B cell (primary cell): ENCODE results near the gene RPS15. TPM values are rescaled to one million over a fixed set of nuclear protein-coding genes. Genes with fewer than 3 reads are reported as not detected.

ENCODE experiments used
- ATAC-seq: fragments of 200-7000 bp; cut with Tn5 transposase; one replicate; pipeline ENCODE4 v1.10.0; 2021; ENCODE audit warnings: low read depth, mild to moderate bottlenecking, moderate number of reproducible peaks, moderate library complexity
- CTCF ChIA-PET: fragments of 350-600 bp; sonication (Branson Sonifier 250); formaldehyde crosslinking; loops from one replicate; lab custom pipeline; 2021; ENCODE audit warnings: antibody characterized with exemption, inconsistent platforms; lab: Charles Lee
- POLR2A ChIA-PET: fragments of 350-600 bp; sonication (Branson Sonifier 250); formaldehyde crosslinking; loops from one replicate; lab custom pipeline; 2021; ENCODE audit warnings: antibody characterized with exemption; lab: Charles Lee
- DNase-seq: peaks from one replicate; pipeline ENCODE4 v3.0.0; 2013
- H2AFZ ChIP-seq: 2 replicates; pipeline ENCODE4 v1.6.1; 2012; ENCODE audit warnings: mild to moderate bottlenecking, low read depth, low read length; ENCODE audit not compliant: insufficient read depth, poor library complexity, severe bottlenecking
- H3K27ac ChIP-seq, 2 donors: 1 replicate in 1 of 2; 2 replicates in 1 of 2; pipeline ENCODE4 v1.5.1; 2012 to 2013; ENCODE audit warnings: low read length in 2 of 2, mild to moderate bottlenecking in 2 of 2, moderate library complexity in 1 of 2
- H3K27me3 ChIP-seq, 4 experiments: fragments of 200-600 bp in 1 of 4; sonication (generic) in 1 of 4; replicated peaks in 1 of 4; 1 replicate in 2 of 4; 2 replicates in 2 of 4; pipeline versions ENCODE4 v1.6.1 to v1.7.0; 2013 to 2016; ENCODE audit warnings: low read length in 3 of 4, mild to moderate bottlenecking in 2 of 4, mixed read lengths in 1 of 4, moderate library complexity in 1 of 4; ENCODE audit not compliant: insufficient read depth in 4 of 4, control insufficient read depth in 3 of 4; ENCODE audit errors: control extremely low read depth in 1 of 4
- H3K36me3 ChIP-seq, 2 experiments: replicated peaks in 1 of 2; 1 replicate in 1 of 2; 2 replicates in 1 of 2; pipeline versions ENCODE4 v1.6.1 to v1.7.1; 2013; ENCODE audit warnings: low read length in 1 of 2; ENCODE audit not compliant: insufficient read depth in 2 of 2, control insufficient read depth in 1 of 2; ENCODE audit errors: control extremely low read depth in 1 of 2, extremely low read depth in 1 of 2
- H3K4me1 ChIP-seq, 2 donors: fragments of 200-600 bp in 1 of 2; sonication (generic) in 1 of 2; 1 replicate in 1 of 2; 2 replicates in 1 of 2; pipeline versions ENCODE4 v1.5.1 to v1.6.1; 2013 to 2017; ENCODE audit warnings: low read length in 2 of 2; ENCODE audit not compliant: control insufficient read depth in 2 of 2, insufficient read depth in 2 of 2
- H3K4me2 ChIP-seq: replicated peaks from 2 replicates; pipeline ENCODE3; 2012; ENCODE audit warnings: mild to moderate bottlenecking, low read depth, low read length; ENCODE audit not compliant: poor library complexity, severe bottlenecking
- H3K4me3 ChIP-seq, 5 experiments: fragments of 200-600 bp in 1 of 5; sonication (generic) in 1 of 5; 1 replicate in 3 of 5; 2 replicates in 2 of 5; pipeline versions ENCODE4 v1.5.1 to v1.7.0; 2011 to 2016; ENCODE audit warnings: low read length in 4 of 5, mild to moderate bottlenecking in 4 of 5, low read depth in 2 of 5, control low read depth in 1 of 5, moderate library complexity in 1 of 5; ENCODE audit not compliant: insufficient read depth in 1 of 5; ENCODE audit errors: control extremely low read depth in 1 of 5, extremely low read depth in 1 of 5
- H3K79me2 ChIP-seq: fragments of 200-600 bp; sonication (generic); one replicate; pipeline ENCODE4 v1.6.0; 2016; ENCODE audit warnings: low read length; ENCODE audit not compliant: control insufficient read depth, insufficient read depth
- H3K9ac ChIP-seq: fragments of 200-600 bp; sonication (generic); 2 replicates; pipeline ENCODE4 v1.6.1; 2017; ENCODE audit warnings: mild to moderate bottlenecking, low read length, moderate library complexity
- H3K9me3 ChIP-seq, 3 donors: one replicate each; pipeline versions ENCODE4 v1.6.1 to v1.7.1; 2013; ENCODE audit warnings: low read length in 2 of 3; ENCODE audit not compliant: control insufficient read depth in 2 of 3, insufficient read depth in 1 of 3; ENCODE audit errors: control extremely low read depth in 1 of 3
- H4K20me1 ChIP-seq: 2 replicates; pipeline ENCODE4 v1.6.0; 2012; ENCODE audit warnings: mild to moderate bottlenecking, low read length; ENCODE audit not compliant: insufficient read depth, control insufficient read depth, poor library complexity, severe bottlenecking
- H3K27ac Mint-ChIP-seq: one replicate; pipeline ENCODE4 v1.8.0; 2021; ENCODE audit warnings: mixed read lengths
- H3K27me3 Mint-ChIP-seq: one replicate; pipeline ENCODE4 v1.8.0; 2021; ENCODE audit warnings: mixed read lengths
- H3K4me1 Mint-ChIP-seq: one replicate; pipeline ENCODE4 v1.8.0; 2021; ENCODE audit warnings: mixed read lengths
- H3K4me3 Mint-ChIP-seq: one replicate; pipeline ENCODE4 v1.8.0; 2021; ENCODE audit warnings: mixed read lengths
- H3K9me3 Mint-ChIP-seq: one replicate; pipeline ENCODE4 v1.8.0; 2022; ENCODE audit warnings: mixed read lengths; ENCODE audit not compliant: insufficient read depth
- CTCF ChIP-seq: fragments of 200-600 bp; IDR thresholded peaks from one replicate; pipeline ENCODE4 v1.8.0; 2022; ENCODE audit warnings: antibody characterized with exemption, mild to moderate bottlenecking
- EZH2 ChIP-seq: IDR thresholded peaks from 2 replicates; pipeline ENCODE4 v1.6.1; 2012; ENCODE audit warnings: borderline replicate concordance, low read depth, mild to moderate bottlenecking, moderate library complexity, low read length; ENCODE audit not compliant: insufficient read depth, poor library complexity, severe bottlenecking
- WGBS: methylation state at CpG from one replicate; pipeline ENCODE4 v1.1.5; 2013; ENCODE audit warnings: missing lambda C conversion rate; ENCODE audit not compliant: insufficient coverage; 5-methylcytosine and 5-hydroxymethylcytosine counted together
- intact Hi-C: fragments of 100-400 bp; cut with micrococcal nuclease; formaldehyde crosslinking; loops from one replicate; pipeline ENCODE4 v1.10.0; 2022
- polyA plus RNA-seq: library from polyadenylated mRNA; depleted of rRNA; stranded (reverse); fragments of >200 nt; gene quantifications from 2 replicates; pipeline ENCODE4 v1.2.3, GENCODE V29; 2012
- total RNA-seq, 2 donors: library from RNA; stranded (reverse); fragments of 120-200 nt in 1 of 2; gene quantifications; 1 replicate in 1 of 2; 2 replicates in 1 of 2; pipeline versions ENCODE4 v1.2.3 to v1.2.4, GENCODE V29; 2013 to 2022

The RPS15 gene
- total and polyA plus RNA-seq, 2 donors (not counting 1 experiment from before 2014, with no cell fraction given), result 1,520 to 6,007 TPM

DNA sequence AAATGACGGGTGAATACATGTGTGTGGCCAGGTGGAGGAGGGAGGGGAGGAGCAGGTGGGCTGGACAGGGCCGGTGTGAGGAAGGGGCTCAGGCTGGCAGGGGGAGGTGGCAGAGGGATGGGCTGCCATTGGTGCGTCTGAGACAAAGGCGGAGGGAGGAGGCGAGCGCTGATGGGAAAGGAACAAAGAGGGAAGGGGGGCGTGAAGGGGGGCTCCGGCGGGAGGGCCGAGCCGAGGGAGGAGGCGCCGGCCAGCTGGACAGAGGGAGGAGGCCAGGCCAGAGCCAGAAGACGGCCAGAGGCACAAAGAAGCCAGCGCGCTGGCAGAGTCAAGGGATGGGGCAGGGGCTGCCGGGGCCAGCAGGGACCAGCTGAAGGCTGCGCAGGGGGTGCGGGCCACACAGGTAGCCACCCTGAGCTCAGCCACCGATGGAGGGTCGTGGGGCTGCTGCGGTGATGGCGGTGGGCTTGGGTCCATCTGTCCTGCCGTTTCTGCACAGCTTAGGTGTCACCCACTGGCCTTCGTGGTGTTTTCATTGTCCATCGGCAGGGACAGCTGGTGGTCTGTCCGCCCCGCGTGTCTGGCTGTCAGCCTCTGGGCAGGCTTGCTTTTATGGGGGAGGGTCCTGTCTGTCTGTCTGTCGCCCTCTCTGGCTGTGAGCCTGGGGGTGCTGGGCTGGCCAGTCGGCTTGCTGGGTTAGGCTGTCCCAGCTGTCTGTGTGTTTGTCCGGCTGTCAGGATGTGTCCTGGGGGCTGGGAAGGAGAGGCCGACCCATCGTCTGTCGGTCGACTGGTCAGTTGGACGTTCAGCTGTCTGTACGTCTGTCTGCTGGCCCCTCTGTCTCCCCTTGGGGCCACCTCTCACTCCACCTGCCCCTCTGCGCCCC is 14.0 kb downstream of the RPS15 start:
- no peak for ATAC-seq
- Mint-ChIP-seq H3K4me3 (no peak overlapping the region), H3K9me3 (no peaks in the 10 kb centered on the region), H3K27me3 (peaks cover 46% of the 10 kb centered on the region), H3K27ac (no peak overlapping the region), H3K4me1 (peaks cover 31% of the 10 kb centered on the region)
- H3K4me2 ChIP-seq, result no peak overlapping the region
- H3K27ac ChIP-seq, result no peak overlapping the region
- H3K79me2 ChIP-seq, result no peaks in the 10 kb centered on the region
- peaks cover 0 to 86% (median 56%) of the 10 kb centered on the region in 4 experiments for H3K27me3 ChIP-seq
- H4K20me1 ChIP-seq, result peaks cover 12% of the 10 kb centered on the region
- POLR2A ChIA-PET, result interaction anchor here (0.5 kb wide), 1 partner anchor 11 kb away, joined by 4 read pairs; no protein-coding TSS in a partner anchor
- 55% methylated on average over 39 of the region's 39 CpGs for WGBS
- no peak for DNase-seq
- no peaks in the 10 kb centered on the region for H3K36me3 ChIP-seq
- TF ChIP-seq CTCF, result no peak
- no peak for TF ChIP-seq EZH2
- peaks cover 39 to 44% of the 10 kb centered on the region in 2 donors for H3K4me1 ChIP-seq
- CTCF ChIA-PET, result no interaction called here
- H3K9me3 ChIP-seq, result peaks cover 0 to 54% (median 0%) of the 10 kb centered on the region in 3 donors
- no peak overlapping the region for H3K9ac ChIP-seq
- no peak overlapping the region for H2AFZ ChIP-seq
- intact Hi-C loops, result no loop called here
- H3K4me3 ChIP-seq, result no peak overlapping the region
